GM18861 (cell line): ENCODE results near the gene ICA1L.
A peak's percentile ranks its signal among the peaks of the same experiment; 100 is the strongest.

ENCODE experiments used
- ATAC-seq: cut with Tn5 transposase; IDR thresholded peaks from one replicate; pipeline ENCODE4 v1.9.1; 2021; ENCODE audit not compliant: unreplicated experiment

The ICA1L gene

DNA sequence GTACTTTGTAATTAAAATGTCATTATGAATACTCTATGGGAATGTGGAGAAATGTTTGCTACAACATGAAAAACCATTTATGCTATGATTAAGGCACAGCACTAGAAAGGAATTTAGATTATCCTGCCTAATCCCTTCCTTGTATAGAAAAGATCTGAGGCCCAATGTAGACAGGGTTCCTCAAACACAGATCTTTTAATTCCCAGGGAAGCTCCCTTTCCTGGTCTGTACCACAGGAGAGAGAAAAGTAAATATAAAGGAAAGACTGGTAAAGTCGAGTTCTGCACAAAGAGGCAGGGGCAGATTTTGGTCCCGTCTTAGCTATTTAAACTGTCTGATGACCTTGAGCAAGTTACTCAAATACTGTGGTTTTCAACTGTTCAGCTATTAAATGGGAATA lies 84.7 kb downstream of the ICA1L start:
- no peak for ATAC-seq

DNA sequence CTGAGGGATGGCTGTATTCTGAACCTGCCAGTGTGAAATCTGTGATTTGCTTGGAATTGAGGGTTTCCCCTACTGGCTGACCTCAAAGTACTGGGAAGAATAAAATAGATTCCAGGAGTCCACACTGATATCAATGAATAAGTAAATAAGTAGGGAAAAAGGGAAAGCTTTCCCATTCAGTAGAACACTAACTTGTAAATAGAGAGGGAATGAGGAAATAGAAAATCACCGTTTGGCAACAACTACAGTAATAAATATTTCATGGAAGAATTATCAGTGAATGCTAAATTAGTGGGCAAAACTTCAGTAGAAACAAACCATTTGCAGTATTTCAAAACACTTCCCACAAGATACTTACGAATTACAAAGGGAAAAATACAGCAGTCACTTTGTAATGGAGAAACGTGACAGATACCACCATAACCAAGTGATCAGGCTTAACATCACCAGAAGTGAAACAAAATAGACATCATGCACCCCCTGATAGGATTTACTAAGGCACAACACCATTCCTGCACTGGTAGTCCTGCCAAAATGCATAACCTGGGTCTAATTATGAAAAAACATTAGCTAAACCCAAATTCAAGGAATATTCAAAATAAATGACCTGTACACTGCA lies 88.5 kb downstream of the ICA1L start:
- ATAC-seq, result no peak

DNA sequence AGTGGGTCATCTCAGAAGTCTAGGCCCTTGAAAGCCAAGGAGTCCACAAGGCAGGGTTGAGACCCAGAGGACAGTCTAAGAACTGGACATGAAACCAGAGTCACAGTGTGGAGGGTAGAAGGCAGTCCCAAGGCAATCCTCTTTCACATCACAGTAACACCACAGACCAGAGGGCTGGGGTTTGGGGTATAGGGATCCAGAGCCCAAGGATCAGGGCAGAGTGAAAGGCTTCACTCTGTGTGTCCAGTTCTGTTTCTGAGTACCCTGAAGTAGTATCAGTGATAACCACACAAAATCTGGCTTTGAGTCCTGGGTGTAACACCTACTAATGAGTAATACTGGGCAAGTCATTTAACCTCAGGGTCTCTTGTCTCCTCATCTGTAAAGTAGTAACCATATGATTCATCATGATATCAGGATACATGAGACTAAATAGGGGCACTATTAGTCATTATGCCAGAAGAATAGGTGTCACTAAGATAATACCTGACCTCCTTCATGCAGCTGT lies 91.0 kb downstream of the ICA1L start:
- ATAC-seq, result peak; percentile 97

DNA sequence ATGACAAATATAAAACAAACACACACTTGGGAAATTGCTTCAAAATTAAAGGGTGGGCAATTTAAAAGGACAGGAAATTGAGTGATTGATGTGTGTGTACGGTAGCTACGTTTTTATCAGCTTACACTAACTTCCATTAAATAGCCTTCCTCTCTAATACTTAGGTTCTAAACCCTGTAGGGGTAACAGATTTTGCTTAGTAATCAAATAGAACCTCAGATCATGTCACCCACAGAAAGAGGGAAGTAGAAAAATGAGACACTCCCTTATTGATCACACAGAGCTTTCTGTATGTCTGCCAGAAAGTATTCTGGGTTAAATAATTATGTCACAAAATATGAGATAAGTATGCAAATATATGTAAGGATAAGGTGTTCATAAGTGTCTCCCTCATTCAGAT lies 93.3 kb downstream of the ICA1L start:
- no peak for ATAC-seq

GRCh38 chr2:202774104-202774503 lies 97.5 kb downstream of the ICA1L start:
- ATAC-seq, result no peak

DNA sequence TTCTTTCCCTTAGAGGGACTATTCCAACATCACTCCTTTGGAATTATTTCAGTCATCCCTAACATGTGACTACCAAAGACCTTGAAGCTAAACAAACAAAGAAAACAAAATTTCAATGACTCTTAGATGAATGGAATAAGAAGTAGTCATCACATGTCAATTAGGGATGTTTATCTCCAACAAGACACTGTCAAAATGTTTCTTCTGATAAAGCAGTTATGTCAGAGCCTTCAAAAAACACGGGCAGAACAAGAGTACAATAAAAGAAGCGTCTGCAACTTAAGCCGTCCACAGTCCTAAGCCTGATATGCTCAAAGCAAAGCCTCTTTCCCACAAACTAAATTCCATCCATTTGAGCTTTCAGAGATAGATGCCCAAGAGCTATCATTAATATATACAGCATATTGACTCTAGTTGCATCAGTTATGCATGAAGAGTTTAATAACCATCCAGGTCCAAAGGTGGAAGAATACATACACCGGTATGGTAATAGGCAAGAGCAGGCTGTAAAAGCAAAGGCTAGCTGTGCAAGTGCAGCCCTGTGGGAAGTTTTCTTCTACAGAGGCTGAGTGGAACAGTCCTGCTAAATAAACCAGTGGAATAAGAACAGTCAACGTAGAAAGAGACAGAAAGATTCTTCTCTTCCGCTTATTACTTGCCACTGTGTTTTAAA lies 98.1 kb downstream of the ICA1L start:
- no peak for ATAC-seq

- ATAC-seq, result no peak
These were observed 99.7 kb downstream of the ICA1L start for GRCh38 chr2:202771741-202772460.

DNA sequence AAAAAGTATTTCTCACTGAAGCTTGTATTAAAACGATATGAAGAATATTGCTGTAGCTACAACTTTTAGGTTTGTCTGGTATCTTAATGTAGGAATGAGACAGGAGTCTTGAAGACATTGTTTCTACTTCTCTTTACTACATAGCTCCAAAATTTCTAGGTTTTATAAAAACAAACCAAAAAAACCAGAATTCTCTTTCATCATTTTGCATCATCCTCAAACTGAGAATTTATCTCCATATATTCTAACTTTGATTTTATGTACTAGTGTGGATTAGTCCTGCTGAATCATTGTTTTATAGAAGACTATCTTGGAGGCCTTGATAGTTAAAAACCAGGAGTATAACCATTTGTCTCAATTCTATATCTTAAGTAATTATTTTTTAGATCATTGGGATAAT lies 100.2 kb downstream of the ICA1L start:
- ATAC-seq, result no peak

DNA sequence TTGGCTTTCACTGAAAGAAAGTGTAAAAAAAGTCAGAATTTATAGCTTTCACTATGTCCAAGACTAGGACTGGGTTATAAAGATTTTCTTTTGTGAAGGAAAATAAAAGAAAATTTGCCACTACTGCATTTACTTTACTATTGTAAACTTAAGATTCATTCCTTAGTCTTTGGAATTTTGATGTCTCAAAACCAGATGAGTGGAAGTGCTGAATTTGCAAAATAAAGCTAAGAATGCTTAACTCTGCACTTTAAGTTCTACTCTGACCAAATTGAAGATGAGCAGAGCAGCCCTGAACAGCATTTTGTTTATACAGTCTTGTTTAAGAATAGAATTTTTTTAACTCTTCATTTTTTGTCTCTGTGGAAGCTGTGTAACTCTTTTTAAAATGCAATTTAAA lies 102.4 kb downstream of the ICA1L start:
- no peak for ATAC-seq

- ATAC-seq, result no peak
These were observed 103.3 kb downstream of the ICA1L start for GRCh38 chr2:202768273-202768672.

DNA sequence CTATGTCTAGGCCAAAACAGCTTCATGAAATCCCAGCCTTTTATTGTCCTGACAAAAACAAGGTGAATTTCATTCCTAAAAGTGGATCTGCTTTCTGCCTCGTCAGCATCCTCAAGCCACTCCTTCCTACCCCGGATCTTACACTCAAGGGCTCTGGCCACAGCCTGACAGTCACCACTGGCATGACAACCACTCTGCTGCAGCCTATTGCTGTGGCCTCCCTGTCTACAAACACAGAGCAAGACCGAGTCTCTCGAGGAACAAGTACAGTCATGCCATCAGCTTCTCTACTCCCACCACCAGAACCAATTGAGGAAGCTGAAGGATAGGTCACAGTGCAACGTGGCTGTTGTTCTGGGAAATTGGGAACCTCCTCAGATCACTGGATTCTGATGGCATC lies 106.1 kb downstream of the ICA1L start:
- no peak for ATAC-seq

- ATAC-seq, result no peak
These were observed 106.6 kb downstream of the ICA1L start for GRCh38 chr2:202764991-202765390.

- ATAC-seq, result no peak
These were observed 107.7 kb downstream of the ICA1L start for GRCh38 chr2:202763916-202764315.

DNA sequence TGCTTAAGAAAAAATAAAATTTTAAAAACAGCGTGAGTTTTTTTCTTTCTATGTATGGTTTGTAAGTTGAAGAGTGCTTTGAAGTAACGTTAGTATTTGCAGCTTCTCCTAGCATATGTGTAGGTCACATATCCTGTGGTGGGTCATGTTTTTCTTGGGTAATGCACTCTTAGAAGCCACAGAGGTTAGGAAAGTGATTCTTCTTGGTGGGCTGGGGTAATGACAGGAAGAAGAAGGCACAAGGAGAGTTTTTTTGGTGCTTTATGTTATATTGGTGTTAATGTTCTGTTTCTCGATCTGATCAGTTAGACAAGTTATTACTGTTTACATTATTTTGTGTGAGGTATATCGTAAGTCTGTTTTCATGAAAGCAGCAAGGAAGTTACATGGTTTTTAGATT lies 109.0 kb downstream of the ICA1L start:
- ATAC-seq, result no peak

DNA sequence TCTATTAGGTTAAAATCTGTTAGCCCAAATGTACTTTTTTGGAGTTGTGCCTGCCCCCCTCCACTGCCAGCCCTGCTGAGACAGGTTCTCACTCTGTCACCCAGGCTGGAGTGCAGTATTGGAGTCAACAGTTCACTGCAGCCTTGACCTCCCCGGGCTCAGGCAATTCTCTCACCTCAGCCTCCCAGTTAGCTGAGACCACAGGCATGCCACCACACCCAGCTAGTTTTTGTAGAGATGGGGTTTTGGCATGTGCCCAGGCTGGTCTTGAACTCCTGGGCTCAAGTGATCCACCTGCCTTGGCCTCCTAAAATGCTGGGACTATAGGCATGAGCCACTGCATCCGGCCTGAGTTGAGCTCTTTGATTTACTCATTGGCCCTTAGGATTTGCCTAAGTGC lies 110.7 kb downstream of the ICA1L start:
- ATAC-seq, result no peak

- ATAC-seq, result no peak
These were observed 113.0 kb downstream of the ICA1L start for GRCh38 chr2:202758604-202759003.

- ATAC-seq, result no peak
These were observed 113.4 kb downstream of the ICA1L start for GRCh38 chr2:202758128-202758527.

GRCh38 chr2:202757339-202757738 lies 114.2 kb downstream of the ICA1L start:
- no peak for ATAC-seq

- no peak for ATAC-seq
These were observed 115.0 kb downstream of the ICA1L start for GRCh38 chr2:202756598-202756997.

- no peak for ATAC-seq
These were observed 116.6 kb downstream of the ICA1L start for GRCh38 chr2:202754936-202755335.

DNA sequence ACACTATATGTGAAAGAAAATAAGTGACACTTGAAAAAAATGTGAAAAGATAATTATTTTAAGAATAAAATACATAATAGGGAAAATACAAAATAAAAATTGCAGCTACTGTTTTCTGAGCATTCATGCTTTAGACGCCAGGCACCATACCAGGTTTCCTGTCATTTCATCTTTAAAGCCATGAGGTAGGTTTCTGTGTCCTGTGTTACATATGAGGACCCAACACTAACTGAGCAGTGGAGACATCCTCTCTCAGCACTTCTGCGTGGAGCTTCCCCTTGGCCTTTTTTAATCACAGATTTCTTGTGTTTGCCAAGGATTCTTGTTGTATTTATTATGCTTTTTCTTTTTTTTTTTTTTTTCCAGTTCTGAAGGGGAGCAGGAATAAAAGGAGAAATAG lies 119.5 kb downstream of the ICA1L start:
- no peak for ATAC-seq

DNA sequence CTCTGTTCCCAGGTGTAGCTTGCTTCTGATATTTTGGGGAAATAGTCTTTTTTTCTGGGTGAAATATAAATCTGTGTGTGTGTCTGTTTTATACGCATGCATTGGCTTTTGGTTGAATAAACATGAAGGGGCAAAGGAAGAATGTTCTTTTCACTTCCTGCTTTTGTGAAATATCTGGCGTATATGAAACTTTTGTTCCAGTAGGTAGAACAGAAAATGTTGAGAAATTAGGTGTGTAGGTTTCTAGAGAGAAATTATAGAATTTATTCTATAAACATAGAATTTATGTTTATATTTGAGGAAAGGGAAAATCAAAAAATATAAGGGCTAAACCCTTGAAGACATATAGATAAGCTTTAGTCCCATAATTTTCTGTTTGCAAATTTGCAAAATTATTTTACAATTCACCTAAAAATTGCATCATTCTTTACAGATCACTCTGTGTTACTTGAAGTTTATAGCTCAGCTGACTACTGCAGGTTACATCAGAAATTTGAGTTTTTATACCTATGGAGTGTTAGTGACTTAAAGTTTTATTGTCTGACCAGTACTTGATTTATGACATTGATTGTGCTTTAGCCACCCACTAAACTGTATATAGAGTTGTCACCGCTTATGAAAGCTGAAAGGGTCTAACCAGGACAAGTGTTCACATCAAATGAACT lies 120.7 kb downstream of the ICA1L start:
- ATAC-seq, result no peak
